Activated T-helper 2 cell treated with anti-CD3 and anti-CD28 coated beads, Interferon-gamma antibody, Interleukin-2, Interleukin-4, amounts not matched to agents 10 μg/mL and 5 μg/mL and 100 μg/mL, durations not matched to agents 14 hours and 24 hours and 36 hours (primary cell): ENCODE measurements around the gene STH. TPM values are rescaled to one million over a fixed set of nuclear protein-coding genes. Genes with fewer than 3 reads are reported as not detected.

Source experiments
- DNase-seq: peaks from one replicate; pipeline ENCODE4 v3.0.0; 2021; ENCODE audit warnings: low spot score
- H3K27ac Mint-ChIP-seq: one replicate; pipeline ENCODE4 v1.8.0; 2021; ENCODE audit warnings: mixed read lengths
- H3K27me3 Mint-ChIP-seq: one replicate; pipeline ENCODE4 v1.8.0; 2021; ENCODE audit warnings: low read depth, mixed read lengths
- H3K36me3 Mint-ChIP-seq: one replicate; pipeline ENCODE4 v1.8.0; 2021; ENCODE audit warnings: low read depth, mixed read lengths
- H3K4me1 Mint-ChIP-seq: one replicate; pipeline ENCODE4 v1.8.0; 2021; ENCODE audit warnings: low read depth, mixed read lengths
- H3K4me3 Mint-ChIP-seq: one replicate; pipeline ENCODE4 v1.8.0; 2021; ENCODE audit warnings: low read depth, mild to moderate bottlenecking, moderate library complexity, mixed read lengths
- H3K9me3 Mint-ChIP-seq: one replicate; pipeline ENCODE4 v1.8.0; 2021; ENCODE audit warnings: mixed read lengths
- intact Hi-C: fragments of 100-400 bp; cut with micrococcal nuclease; formaldehyde crosslinking; loops from one replicate; pipeline ENCODE4 v1.15.1; 2023
- total RNA-seq: library from RNA; stranded (reverse); gene quantifications from 2 replicates; pipeline ENCODE4 v1.2.3, GENCODE V29; 2022

Gene STH
- total RNA-seq, 1 donor from 2014 or later = not detected

- no peak for DNase-seq
- H3K4me3 Mint-ChIP-seq = no peak overlapping the region
- no peaks in the 10 kb centered on the region for H3K9me3 Mint-ChIP-seq
- no peak overlapping the region for H3K27ac Mint-ChIP-seq
- peaks cover 20% of the 10 kb centered on the region for H3K27me3 Mint-ChIP-seq
- intact Hi-C loops = no loop called here
- H3K4me1 Mint-ChIP-seq = peaks cover 2% of the 10 kb centered on the region
- no peaks in the 10 kb centered on the region for H3K36me3 Mint-ChIP-seq
These were observed 27.3 kb upstream of the STH start for GRCh38 chr17:45971698-45972141.

- intact Hi-C loops = no loop called here
- peaks cover 13% of the 10 kb centered on the region for H3K27me3 Mint-ChIP-seq
- DNase-seq = no peak
- H3K4me1 Mint-ChIP-seq = peaks cover 2% of the 10 kb centered on the region
- H3K27ac Mint-ChIP-seq = no peak overlapping the region
- H3K4me3 Mint-ChIP-seq = no peak overlapping the region
- H3K9me3 Mint-ChIP-seq = no peaks in the 10 kb centered on the region
- no peaks in the 10 kb centered on the region for H3K36me3 Mint-ChIP-seq
These were observed 26.5 kb upstream of the STH start for GRCh38 chr17:45972531-45972930.

- DNase-seq = no peak
- Mint-ChIP-seq H3K9me3 (no peaks in the 10 kb centered on the region), H3K36me3 (no peaks in the 10 kb centered on the region), H3K4me3 (no peak overlapping the region), H3K27me3 (peaks cover 8% of the 10 kb centered on the region), H3K27ac (no peak overlapping the region), H3K4me1 (no peaks in the 10 kb centered on the region)
- intact Hi-C loops = no loop called here
These were observed 25.8 kb upstream of the STH start for GRCh38 chr17:45973099-45973780.

DNA sequence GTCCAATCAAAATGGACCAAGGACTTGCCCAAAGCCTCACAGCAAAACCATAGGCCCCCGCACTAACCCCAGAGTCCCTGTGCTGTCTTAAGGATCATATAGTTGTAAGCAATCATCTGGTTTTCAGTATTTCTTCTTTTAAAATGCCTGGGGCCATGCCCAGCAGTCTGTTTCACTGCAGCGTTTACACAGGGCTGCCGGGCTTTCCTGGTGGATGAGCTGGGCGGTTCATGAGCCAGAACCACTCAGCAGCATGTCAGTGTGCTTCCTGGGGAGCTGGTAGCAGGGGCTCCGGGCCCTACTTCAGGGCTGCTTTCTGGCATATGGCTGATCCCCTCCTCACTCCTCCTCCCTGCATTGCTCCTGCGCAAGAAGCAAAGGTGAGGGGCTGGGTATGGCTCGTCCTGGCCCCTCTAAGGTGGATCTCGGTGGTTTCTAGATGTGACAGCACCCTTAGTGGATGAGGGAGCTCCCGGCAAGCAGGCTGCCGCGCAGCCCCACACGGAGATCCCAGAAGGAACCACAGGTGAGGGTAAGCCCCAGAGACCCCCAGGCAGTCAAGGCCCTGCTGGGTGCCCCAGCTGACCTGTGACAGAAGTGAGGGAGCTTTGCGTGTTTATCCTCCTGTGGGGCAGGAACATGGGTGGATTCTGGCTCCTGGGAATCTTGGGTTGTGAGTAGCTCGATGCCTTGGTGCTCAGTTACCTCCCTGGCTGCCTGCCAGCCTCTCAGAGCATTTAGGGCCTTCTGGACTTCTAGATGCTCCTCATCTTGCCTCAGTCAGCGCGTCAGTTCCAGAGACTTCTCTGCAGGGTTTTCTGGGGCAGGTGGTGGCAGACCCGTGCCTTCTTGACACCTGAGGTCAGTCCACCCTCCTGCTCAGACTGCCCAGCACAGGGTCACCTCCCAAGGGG is 24.8 kb upstream of the STH start:
- Mint-ChIP-seq H3K4me1 (no peaks in the 10 kb centered on the region), H3K27ac (no peak overlapping the region), H3K4me3 (no peak overlapping the region), H3K27me3 (peaks cover 8% of the 10 kb centered on the region), H3K9me3 (no peaks in the 10 kb centered on the region), H3K36me3 (no peaks in the 10 kb centered on the region)
- no peak for DNase-seq
- intact Hi-C loops = no loop called here

DNA sequence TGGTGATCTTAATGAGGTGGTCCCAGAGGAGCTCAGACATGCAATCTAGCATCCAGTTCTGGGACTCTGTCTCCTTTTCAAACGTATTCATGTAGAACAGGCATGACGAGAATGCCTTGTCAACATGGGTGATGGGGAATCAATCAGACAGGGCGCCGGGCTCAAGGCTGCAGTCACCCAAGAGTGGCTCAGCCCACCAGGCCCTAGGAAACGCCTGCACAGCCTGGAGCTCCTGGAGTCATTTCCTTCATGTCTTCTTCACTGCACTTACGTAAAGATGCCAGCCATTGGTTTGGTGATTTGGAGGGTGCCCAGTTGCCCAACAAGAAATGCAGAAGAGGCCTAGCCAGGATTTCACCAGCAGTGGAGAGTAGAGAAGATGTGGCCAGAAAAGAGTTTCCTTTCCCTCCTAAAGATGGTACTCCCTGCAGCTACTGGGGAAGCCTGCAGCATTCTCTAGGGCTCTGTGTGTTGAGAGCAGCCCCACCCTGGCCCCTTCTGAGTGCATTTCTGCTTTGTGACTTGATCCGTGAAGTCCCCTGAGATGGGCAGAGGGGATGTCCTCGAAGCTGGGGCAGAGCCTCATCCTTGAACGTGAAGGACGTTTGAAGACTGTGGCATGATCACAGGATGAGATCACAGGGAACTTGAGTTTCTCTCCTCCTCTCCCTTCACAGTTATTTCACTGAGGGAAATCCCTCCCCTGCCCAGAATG is 24.0 kb upstream of the STH start:
- H3K27me3 Mint-ChIP-seq = peaks cover 3% of the 10 kb centered on the region
- no peaks in the 10 kb centered on the region for H3K36me3 Mint-ChIP-seq
- no peaks in the 10 kb centered on the region for H3K9me3 Mint-ChIP-seq
- no peak for DNase-seq
- H3K27ac Mint-ChIP-seq = no peak overlapping the region
- H3K4me3 Mint-ChIP-seq = no peak overlapping the region
- no peaks in the 10 kb centered on the region for H3K4me1 Mint-ChIP-seq
- intact Hi-C loops = no loop called here

GRCh38 chr17:45975640-45976295 is 23.3 kb upstream of the STH start:
- H3K27me3 Mint-ChIP-seq = peaks cover 3% of the 10 kb centered on the region
- intact Hi-C loops = no loop called here

GRCh38 chr17:45976391-45976754 is 22.7 kb upstream of the STH start:
- no peaks in the 10 kb centered on the region for H3K36me3 Mint-ChIP-seq
- H3K4me3 Mint-ChIP-seq = no peak overlapping the region
- no peak for DNase-seq
- H3K9me3 Mint-ChIP-seq = no peaks in the 10 kb centered on the region
- intact Hi-C loops = no loop called here
- peaks cover 3% of the 10 kb centered on the region for H3K27me3 Mint-ChIP-seq
- H3K27ac Mint-ChIP-seq = no peak overlapping the region
- no peaks in the 10 kb centered on the region for H3K4me1 Mint-ChIP-seq

More at GRCh38 chr17:45975640-45976295, 23.3 kb upstream of the STH start:
- Mint-ChIP-seq H3K9me3 (no peaks in the 10 kb centered on the region), H3K27ac (no peak overlapping the region), H3K4me3 (no peak overlapping the region), H3K36me3 (no peaks in the 10 kb centered on the region), H3K4me1 (no peaks in the 10 kb centered on the region)
- DNase-seq = no peak

DNA sequence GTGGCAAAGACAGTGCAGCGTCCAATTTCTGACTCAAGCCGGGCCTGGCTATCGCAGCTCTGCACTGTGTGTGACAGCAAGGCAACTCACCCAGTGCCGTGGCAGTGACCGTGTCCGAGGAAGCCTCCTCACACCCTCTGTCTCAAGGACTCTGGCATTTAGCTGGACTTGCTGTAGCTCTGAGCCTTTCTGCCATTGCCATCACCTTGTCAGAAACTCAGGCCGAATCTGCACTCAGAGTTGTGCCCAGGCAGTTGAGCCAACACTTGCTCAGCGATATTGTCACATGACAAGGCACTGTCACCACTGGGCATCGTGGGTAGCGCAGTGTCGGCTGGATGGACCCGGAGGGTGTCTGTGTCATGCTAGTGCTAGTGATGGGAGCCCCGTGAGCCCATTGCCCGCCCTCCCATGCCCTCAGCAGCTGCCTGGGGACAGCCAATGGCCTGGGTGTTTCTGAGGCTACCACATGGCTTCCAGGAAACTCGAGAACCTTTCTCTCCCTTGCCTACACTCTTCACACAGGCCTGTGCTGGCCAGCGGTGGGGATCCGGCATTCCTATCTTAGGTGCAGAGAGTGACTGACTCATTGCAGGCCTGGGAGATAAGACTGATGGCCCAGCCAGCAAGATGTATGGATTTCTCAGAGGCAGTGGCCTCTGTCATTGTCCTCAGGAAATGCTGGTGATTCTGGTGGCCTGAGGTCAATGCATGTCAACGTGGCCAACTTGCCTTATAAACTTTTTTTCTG is 22.1 kb upstream of the STH start:
- intact Hi-C loops = no loop called here
- no peaks in the 10 kb centered on the region for H3K36me3 Mint-ChIP-seq
- peaks cover 3% of the 10 kb centered on the region for H3K27me3 Mint-ChIP-seq
- no peak for DNase-seq
- no peaks in the 10 kb centered on the region for H3K9me3 Mint-ChIP-seq
- no peak overlapping the region for H3K4me3 Mint-ChIP-seq
- no peak overlapping the region for H3K27ac Mint-ChIP-seq
- no peaks in the 10 kb centered on the region for H3K4me1 Mint-ChIP-seq

DNA sequence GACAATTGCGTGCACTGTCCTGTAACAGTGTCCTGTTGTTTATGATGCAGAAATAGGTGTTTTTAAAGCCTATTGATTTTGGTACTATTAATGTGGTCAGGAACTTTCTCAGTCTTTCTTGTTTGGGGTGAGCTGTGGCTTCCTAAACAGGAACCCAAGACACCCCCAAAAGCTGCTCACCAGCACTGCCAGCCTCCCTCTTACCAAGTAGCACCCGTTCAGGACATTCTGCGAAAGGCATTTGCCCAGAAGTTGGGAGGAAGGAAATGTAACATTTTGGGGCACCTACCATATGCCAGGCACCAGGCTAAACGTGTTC is 21.6 kb upstream of the STH start:
- H3K36me3 Mint-ChIP-seq = no peaks in the 10 kb centered on the region
- H3K4me3 Mint-ChIP-seq = no peak overlapping the region
- no peak for DNase-seq
- intact Hi-C loops = no loop called here
- H3K27me3 Mint-ChIP-seq = peaks cover under 1% of the 10 kb centered on the region
- no peaks in the 10 kb centered on the region for H3K4me1 Mint-ChIP-seq
- no peaks in the 10 kb centered on the region for H3K9me3 Mint-ChIP-seq
- H3K27ac Mint-ChIP-seq = no peak overlapping the region

- H3K27ac Mint-ChIP-seq = no peak overlapping the region
- H3K27me3 Mint-ChIP-seq = no peaks in the 10 kb centered on the region
- H3K36me3 Mint-ChIP-seq = no peaks in the 10 kb centered on the region
- H3K9me3 Mint-ChIP-seq = no peaks in the 10 kb centered on the region
- H3K4me3 Mint-ChIP-seq = no peak overlapping the region
- no peaks in the 10 kb centered on the region for H3K4me1 Mint-ChIP-seq
- no peak for DNase-seq
- intact Hi-C loops = no loop called here
These were observed 20.9 kb upstream of the STH start for GRCh38 chr17:45977976-45978626.

DNA sequence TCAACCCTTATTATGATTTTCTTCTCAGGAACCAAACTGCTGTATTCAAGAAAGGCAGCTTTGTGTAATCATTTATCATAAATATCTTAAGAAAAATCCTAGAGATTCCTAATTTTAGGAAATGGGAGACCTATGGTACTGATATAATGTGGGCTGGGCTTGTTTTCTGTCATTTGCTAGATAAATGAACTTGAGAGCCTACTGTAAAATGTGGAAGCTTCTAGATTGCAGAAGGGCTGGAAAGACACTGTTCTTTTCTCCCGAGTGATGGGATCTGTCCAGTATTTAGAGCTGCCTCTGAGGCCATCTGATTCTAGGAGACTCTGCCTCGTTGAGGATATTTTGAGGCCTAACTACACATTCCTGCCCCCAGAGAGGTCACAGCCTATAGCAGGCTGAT is 19.9 kb upstream of the STH start:
- no peak overlapping the region for H3K27ac Mint-ChIP-seq
- no peak overlapping the region for H3K4me3 Mint-ChIP-seq
- no peaks in the 10 kb centered on the region for H3K4me1 Mint-ChIP-seq
- H3K9me3 Mint-ChIP-seq = no peaks in the 10 kb centered on the region
- no peaks in the 10 kb centered on the region for H3K36me3 Mint-ChIP-seq
- intact Hi-C loops = no loop called here
- peaks cover 2% of the 10 kb centered on the region for H3K27me3 Mint-ChIP-seq
- no peak for DNase-seq

DNA sequence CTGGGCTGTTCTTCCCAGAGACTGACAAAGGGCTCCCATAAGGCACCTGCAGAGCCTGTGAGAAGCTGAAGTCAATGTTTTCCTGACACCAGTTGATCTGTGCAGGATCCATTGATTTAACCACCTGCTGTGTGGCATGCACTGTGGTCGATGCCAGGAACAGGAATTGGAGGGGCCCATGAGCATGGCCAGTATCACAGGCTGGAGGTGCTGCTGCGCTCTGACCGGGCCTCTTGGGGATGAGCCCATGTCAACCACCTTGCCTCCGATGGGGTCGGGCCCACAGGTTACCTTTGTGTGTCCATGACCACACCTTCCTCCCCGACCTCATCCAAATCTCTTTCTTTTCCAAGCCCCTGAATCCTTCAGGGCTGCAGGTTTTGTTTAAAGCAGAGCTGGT is 18.2 kb upstream of the STH start:
- intact Hi-C loops = no loop called here
- Mint-ChIP-seq H3K36me3 (no peaks in the 10 kb centered on the region), H3K27me3 (peaks cover 7% of the 10 kb centered on the region), H3K4me1 (no peaks in the 10 kb centered on the region), H3K4me3 (no peak overlapping the region), H3K9me3 (no peaks in the 10 kb centered on the region), H3K27ac (no peak overlapping the region)
- DNase-seq = no peak
